Spinal cord (tissue), 4 donors: ENCODE data around the gene KLHDC10. TPM values are rescaled to one million over a fixed set of nuclear protein-coding genes. Genes with fewer than 3 reads are reported as not detected.

Experiments used
- polyA plus RNA-seq, 2 donors: library from polyadenylated mRNA; unstranded; fragments of 120-200 nt; gene quantifications; one replicate each; pipeline ENCODE4 v1.2.1, GENCODE V29; 2013; ENCODE audit not compliant: insufficient read length in 2 of 2
- small RNA-seq: library from RNA; depleted of rRNA; stranded (forward); fragments of <200 nt; gene quantifications from one replicate; pipeline ENCODE3, GENCODE V24; 2014; ENCODE audit warnings: low replicate concordance
- total RNA-seq, 2 donors: library from RNA; depleted of rRNA in 1 of 2; stranded (reverse); fragments of 120-200 nt in 1 of 2; fragments of >200 nt in 1 of 2; gene quantifications; one replicate each; pipeline versions ENCODE4 v1.2.3 to v1.2.4, GENCODE V29; 2013 to 2014

The KLHDC10 gene
- total and polyA plus RNA-seq, 4 donors: 40.8 to 77.3 (median 45.0) TPM

Small RNA genes within 50 kb of the gene (small RNA-seq; reads per million reads assigned to genes)
- gene RNA5SP245: not detected

Other genes starting within 250 kb of the KLHDC10 start
- gene UBE2H, start 117.6 kb upstream of the KLHDC10 start, total RNA-seq: 10 to 100 TPM; 71.0 to 96.6 TPM
- gene UBE2H, start 117.6 kb upstream of the KLHDC10 start, polyA plus RNA-seq: 100 to 1,000 TPM in 1 of 2 donors, 10 to 100 TPM in 1; 98.7 to 118 TPM
- 10 to 100 TPM; 19.3 to 23.4 TPM for gene ZC3HC1, start 19.2 kb upstream of the KLHDC10 start, total RNA-seq
- 10 to 100 TPM; 18.8 to 21.8 TPM for gene ZC3HC1, start 19.2 kb upstream of the KLHDC10 start, polyA plus RNA-seq
- gene TMEM209, start 134.9 kb downstream of the KLHDC10 start, total RNA-seq: 10 to 100 TPM; 16.5 to 17.2 TPM
- 10 to 100 TPM; 13.7 to 14.9 TPM for gene TMEM209, start 134.9 kb downstream of the KLHDC10 start, polyA plus RNA-seq
- not detected for gene SSMEM1, start 137.3 kb downstream of the KLHDC10 start, total RNA-seq
- gene SSMEM1, start 137.3 kb downstream of the KLHDC10 start, polyA plus RNA-seq: not detected
- gene CPA2, start 196.3 kb downstream of the KLHDC10 start, total RNA-seq: under 1 TPM in 1 of 2 donors, not detected in 1; 0.39 TPM
- gene CPA2, start 196.3 kb downstream of the KLHDC10 start, polyA plus RNA-seq: under 1 TPM; 0.21 to 0.35 TPM
- 1 to 10 TPM; 1.5 to 2.1 TPM for gene CPA4, start 222.6 kb downstream of the KLHDC10 start, total RNA-seq
- gene CPA4, start 222.6 kb downstream of the KLHDC10 start, polyA plus RNA-seq: 1 to 10 TPM in 1 of 2 donors, under 1 TPM in 1; 0.84 to 1.6 TPM